Transverse colon (tissue), 4 donors: Measurements from ENCODE around the gene GLIS1. TPM values are rescaled to one million over a fixed set of nuclear protein-coding genes. Genes with fewer than 3 reads are reported as not detected.

Source experiments
- DNase-seq: peaks from one replicate; pipeline ENCODE4 v3.0.0-alpha.2; 2019
- H3K27ac ChIP-seq, 4 donors: fragments of 200-600 bp; sonication (generic); 2 replicates each; pipeline ENCODE4 v1.5.1; 2016 to 2018; ENCODE audit warnings: inconsistent platforms in 4 of 4
- H3K27me3 ChIP-seq: fragments of 200-600 bp; sonication (generic); 2 replicates; pipeline ENCODE4 v1.5.1; 2017; ENCODE audit warnings: inconsistent platforms
- H3K36me3 ChIP-seq, 4 donors: fragments of 200-600 bp; sonication (generic); 2 replicates each; pipeline ENCODE4 v1.5.1; 2017 to 2019; ENCODE audit warnings: inconsistent platforms in 4 of 4
- H3K4me1 ChIP-seq, 4 donors: fragments of 200-600 bp; sonication (generic); 2 replicates each; pipeline ENCODE4 v1.5.1; 2017 to 2020; ENCODE audit warnings: inconsistent platforms in 4 of 4
- H3K4me3 ChIP-seq, 4 donors: fragments of 200-600 bp; sonication (generic); 1 replicate in 1 of 4; 2 replicates in 3 of 4; pipeline versions ENCODE4 v1.5.1 to v1.6.1; 2017 to 2019; ENCODE audit warnings: inconsistent platforms in 4 of 4
- H3K9me3 ChIP-seq, 2 donors: fragments of 200-600 bp; sonication (generic); 2 replicates each; pipeline ENCODE4 v1.5.1; 2017 to 2019; ENCODE audit warnings: inconsistent platforms in 2 of 2
- EP300 ChIP-seq: sonication (generic); formaldehyde crosslinking; IDR thresholded peaks from one replicate; pipeline ENCODE4 v1.6.1; 2017; ENCODE audit warnings: antibody characterized with exemption, low read depth
- POLR2A ChIP-seq: fragments of 450-650 bp; IDR thresholded peaks from one replicate; pipeline ENCODE4 v1.6.1; 2016; ENCODE audit warnings: antibody characterized with exemption, mild to moderate bottlenecking, moderate library complexity
- POLR2AphosphoS5 ChIP-seq, 3 donors: sonication (generic); formaldehyde crosslinking; IDR thresholded peaks; one replicate each; pipeline ENCODE4 v1.6.1; 2016; ENCODE audit warnings: antibody characterized with exemption in 3 of 3
- WGBS, 2 donors: methylation state at CpG; one replicate each; pipeline ENCODE4 v1.1.5; 2018; ENCODE audit warnings: low coverage in 1 of 2; 5-methylcytosine and 5-hydroxymethylcytosine counted together
- in situ Hi-C, 4 donors: fragments of 200-750 bp; cut with MboI; loops; one replicate each; pipeline versions ENCODE4 v1.15.0 to v1.15.1; 2017; ENCODE audit warnings: low sequenced_read_pairs in 3 of 4, low pct_ligation_motif_present in 1 of 4, low pct_unique_long_range_greater_than_20kb in 1 of 4
- intact Hi-C: fragments of 100-400 bp; cut with DNase I; formaldehyde crosslinking; loops from one replicate; pipeline ENCODE4 v1.15.1; 2023; ENCODE audit warnings: low total_unique reads
- total RNA-seq, 4 donors: library from RNA; depleted of rRNA; stranded (reverse); fragments of >200 nt; gene quantifications; one replicate each; pipeline ENCODE4 v1.1.0, GENCODE V29; 2016
- TF ChIP-seq, protein P1 (sequence below), 5 experiments: fragments of 200-600 bp in 3 of 5; fragments of 450-650 bp in 2 of 5; sonication (generic) in 3 of 5; IDR thresholded peaks; 1 replicate in 2 of 5; 2 replicates in 3 of 5; pipeline ENCODE4 v1.5.1; 2016 to 2017; ENCODE audit warnings: antibody characterized with exemption in 5 of 5, inconsistent platforms in 3 of 5, mild to moderate bottlenecking in 2 of 5, moderate library complexity in 1 of 5

The GLIS1 gene
- total RNA-seq, 4 donors from 2014 or later: 0.16 to 0.75 (median 0.27) TPM; not detected in 1

GRCh38 chr1:53644909-53645689, 93.9 kb downstream of the GLIS1 start:
- Histone ChIP-seq H3K27ac (no peak overlapping the region), H3K4me1 (no peaks in the 10 kb centered on the region), H3K9me3 (no peaks in the 10 kb centered on the region), H3K36me3 (no peaks in the 10 kb centered on the region), H3K27me3 (no peaks in the 10 kb centered on the region), H3K4me3 (no peak overlapping the region)
- in situ Hi-C loops (no loop called here), intact Hi-C loops (no loop called here)
- no peak for DNase-seq
- TF ChIP-seq POLR2AphosphoS5 (IDR thresholded peaks at IDR 0.05) (no peak), POLR2A (no peak), EP300 (no peak)
- TF ChIP-seq, protein P1, sequence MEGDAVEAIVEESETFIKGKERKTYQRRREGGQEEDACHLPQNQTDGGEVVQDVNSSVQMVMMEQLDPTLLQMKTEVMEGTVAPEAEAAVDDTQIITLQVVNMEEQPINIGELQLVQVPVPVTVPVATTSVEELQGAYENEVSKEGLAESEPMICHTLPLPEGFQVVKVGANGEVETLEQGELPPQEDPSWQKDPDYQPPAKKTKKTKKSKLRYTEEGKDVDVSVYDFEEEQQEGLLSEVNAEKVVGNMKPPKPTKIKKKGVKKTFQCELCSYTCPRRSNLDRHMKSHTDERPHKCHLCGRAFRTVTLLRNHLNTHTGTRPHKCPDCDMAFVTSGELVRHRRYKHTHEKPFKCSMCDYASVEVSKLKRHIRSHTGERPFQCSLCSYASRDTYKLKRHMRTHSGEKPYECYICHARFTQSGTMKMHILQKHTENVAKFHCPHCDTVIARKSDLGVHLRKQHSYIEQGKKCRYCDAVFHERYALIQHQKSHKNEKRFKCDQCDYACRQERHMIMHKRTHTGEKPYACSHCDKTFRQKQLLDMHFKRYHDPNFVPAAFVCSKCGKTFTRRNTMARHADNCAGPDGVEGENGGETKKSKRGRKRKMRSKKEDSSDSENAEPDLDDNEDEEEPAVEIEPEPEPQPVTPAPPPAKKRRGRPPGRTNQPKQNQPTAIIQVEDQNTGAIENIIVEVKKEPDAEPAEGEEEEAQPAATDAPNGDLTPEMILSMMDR (IDR thresholded peaks at IDR 0.05): no peak
- WGBS, 2 donors: 77% methylated on average over 14 of the region's 14 CpGs; no CpG with 5 or more reads in 1 of the 2 donors

DNA sequence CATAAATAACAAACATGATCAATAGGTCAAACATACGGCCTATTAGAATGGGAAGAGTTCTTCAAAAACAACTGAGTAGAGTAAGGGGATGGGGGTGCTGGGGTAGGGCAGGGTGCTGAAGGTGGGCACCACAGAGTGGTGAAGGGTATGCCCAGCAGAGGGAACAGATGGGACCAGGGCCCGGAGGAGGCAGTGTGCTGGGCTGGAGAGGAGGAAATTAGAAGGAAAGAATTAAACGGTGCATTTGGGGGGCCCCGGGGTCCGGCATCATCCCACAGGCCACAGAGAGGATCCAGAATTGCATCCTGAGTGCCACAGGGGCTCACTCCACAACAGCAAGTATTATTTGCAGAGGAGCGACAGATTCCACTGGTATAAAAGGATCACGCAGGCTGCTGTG, 94.5 kb downstream of the GLIS1 start:
- Histone ChIP-seq H3K27me3 (no peaks in the 10 kb centered on the region), H3K4me3 (no peak overlapping the region), H3K36me3 (no peaks in the 10 kb centered on the region), H3K27ac (no peak overlapping the region), H3K4me1 (no peaks in the 10 kb centered on the region), H3K9me3 (no peaks in the 10 kb centered on the region)
- WGBS, 2 donors: 75 to 82% methylated on average over 4 to 7 of the region's 7 CpGs
- in situ Hi-C loops (no loop called here), intact Hi-C loops (no loop called here)
- no peak for TF ChIP-seq EP300
- TF ChIP-seq, protein P1 (IDR thresholded peaks at IDR 0.05): no peak
- TF ChIP-seq POLR2A: no peak
- no peak for TF ChIP-seq POLR2AphosphoS5 (IDR thresholded peaks at IDR 0.05)
- no peak for DNase-seq

DNA sequence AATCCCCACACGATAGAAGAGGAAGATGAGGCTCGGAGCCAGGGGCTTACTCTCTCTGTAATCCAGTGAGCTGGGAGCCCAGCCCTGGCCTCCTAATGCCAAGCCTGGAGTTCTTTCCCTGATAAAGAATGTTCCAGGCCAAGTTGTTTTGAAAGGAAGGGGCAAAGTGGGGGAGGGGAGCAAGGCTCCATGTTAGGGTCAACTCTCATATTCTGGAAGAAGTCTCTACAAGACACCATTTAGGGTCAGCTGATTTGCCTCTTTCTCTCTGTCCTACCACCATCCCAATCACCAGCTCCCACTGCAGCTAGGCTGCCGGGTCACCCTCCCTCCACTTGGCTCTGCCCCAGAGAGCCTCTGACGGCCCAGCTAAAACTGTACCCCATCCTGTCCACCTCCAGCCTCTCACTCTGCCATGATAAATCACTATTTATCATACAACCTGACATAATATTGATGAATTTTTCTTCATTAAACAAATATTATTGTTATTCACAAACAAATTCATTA, 95.0 kb downstream of the GLIS1 start:
- 85% methylated on average over 4 of the region's 4 CpGs; no CpG with 5 or more reads in 1 of the 2 donors for WGBS, 2 donors
- no peaks in the 10 kb centered on the region for H3K9me3 ChIP-seq
- intact Hi-C loops (no loop called here), in situ Hi-C loops (no loop called here)
- H3K4me3 ChIP-seq: no peak overlapping the region
- no peak for DNase-seq
- H3K36me3 ChIP-seq: no peaks in the 10 kb centered on the region
- H3K4me1 ChIP-seq: no peaks in the 10 kb centered on the region
- H3K27ac ChIP-seq: no peak overlapping the region
- TF ChIP-seq POLR2AphosphoS5 (IDR thresholded peaks at IDR 0.05) (no peak), POLR2A (no peak), EP300 (no peak)
- TF ChIP-seq, protein P1 (IDR thresholded peaks at IDR 0.05): no peak
- H3K27me3 ChIP-seq: no peaks in the 10 kb centered on the region

GRCh38 chr1:53643041-53643880, 95.7 kb downstream of the GLIS1 start:
- DNase-seq: no peak
- H3K4me3 ChIP-seq: no peak overlapping the region
- no peaks in the 10 kb centered on the region for H3K36me3 ChIP-seq
- no peaks in the 10 kb centered on the region for H3K4me1 ChIP-seq
- H3K27me3 ChIP-seq: no peaks in the 10 kb centered on the region
- 72% methylated on average over 17 of the region's 17 CpGs; no CpG with 5 or more reads in 1 of the 2 donors for WGBS, 2 donors
- no peak overlapping the region for H3K27ac ChIP-seq
- intact Hi-C loops (no loop called here), in situ Hi-C loops (no loop called here)
- H3K9me3 ChIP-seq: no peaks in the 10 kb centered on the region
- TF ChIP-seq POLR2A: no peak
